ENCODE data around the gene ATG2B.

ATG2B gene

DNA sequence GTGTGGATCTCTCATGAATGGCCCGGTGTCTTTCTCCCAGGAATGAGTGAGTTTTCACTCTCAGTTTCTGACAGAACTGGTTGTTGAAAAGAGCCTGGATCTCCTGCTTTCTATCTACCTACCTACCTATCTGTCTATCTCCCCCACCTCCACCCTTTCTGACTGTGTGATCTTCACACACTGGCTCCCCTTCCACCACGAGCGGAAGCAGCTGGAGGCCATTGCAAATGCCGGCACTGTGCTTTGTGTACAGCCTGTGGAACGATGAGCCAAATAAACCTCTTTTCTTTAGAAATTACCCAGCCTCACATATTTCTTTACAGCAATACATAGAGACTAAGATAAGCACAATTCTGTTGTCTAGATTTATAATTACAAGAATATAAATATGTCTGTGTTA, 7.4 kb upstream of the ATG2B start:
- Mint-ChIP-seq H3K9me3 (no peaks in the 10 kb centered on the region), H3K4me1 (no peaks in the 10 kb centered on the region), H3K27ac (no peak overlapping the region), H3K4me3 (no peak overlapping the region), H3K36me3 (ENCODE audit: low read depth) (peaks cover 35% of the 10 kb centered on the region), H3K27me3 (ENCODE audit: low read depth) (no peaks in the 10 kb centered on the region)
- TF ChIP-seq, protein P1, sequence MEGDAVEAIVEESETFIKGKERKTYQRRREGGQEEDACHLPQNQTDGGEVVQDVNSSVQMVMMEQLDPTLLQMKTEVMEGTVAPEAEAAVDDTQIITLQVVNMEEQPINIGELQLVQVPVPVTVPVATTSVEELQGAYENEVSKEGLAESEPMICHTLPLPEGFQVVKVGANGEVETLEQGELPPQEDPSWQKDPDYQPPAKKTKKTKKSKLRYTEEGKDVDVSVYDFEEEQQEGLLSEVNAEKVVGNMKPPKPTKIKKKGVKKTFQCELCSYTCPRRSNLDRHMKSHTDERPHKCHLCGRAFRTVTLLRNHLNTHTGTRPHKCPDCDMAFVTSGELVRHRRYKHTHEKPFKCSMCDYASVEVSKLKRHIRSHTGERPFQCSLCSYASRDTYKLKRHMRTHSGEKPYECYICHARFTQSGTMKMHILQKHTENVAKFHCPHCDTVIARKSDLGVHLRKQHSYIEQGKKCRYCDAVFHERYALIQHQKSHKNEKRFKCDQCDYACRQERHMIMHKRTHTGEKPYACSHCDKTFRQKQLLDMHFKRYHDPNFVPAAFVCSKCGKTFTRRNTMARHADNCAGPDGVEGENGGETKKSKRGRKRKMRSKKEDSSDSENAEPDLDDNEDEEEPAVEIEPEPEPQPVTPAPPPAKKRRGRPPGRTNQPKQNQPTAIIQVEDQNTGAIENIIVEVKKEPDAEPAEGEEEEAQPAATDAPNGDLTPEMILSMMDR (IDR thresholded peaks at IDR 0.05; ENCODE audit: unreplicated experiment in 3 of 3) = no peak

DNA sequence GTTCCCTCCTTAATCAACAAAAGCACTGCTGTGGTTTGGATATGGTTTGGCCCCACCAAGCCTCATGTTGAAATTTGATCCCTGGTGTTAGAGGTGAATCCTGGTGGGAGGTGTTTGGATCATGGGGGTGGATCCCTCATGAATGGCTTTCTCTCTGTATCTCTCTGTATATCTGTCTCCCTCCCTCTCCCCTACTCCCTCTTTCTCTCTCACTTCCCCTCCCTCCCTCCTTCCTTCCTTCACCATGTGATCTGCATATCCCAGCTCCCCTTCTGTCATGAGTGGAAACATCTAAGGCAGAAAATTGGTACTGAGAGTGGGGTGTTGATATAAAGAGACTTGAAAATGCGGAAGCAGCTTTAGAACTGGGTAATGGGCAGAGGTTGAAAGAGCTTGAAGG, 5.4 kb upstream of the ATG2B start:
- TF ChIP-seq, protein P1 (IDR thresholded peaks at IDR 0.05; ENCODE audit: unreplicated experiment in 3 of 3) = no peak
- no peak overlapping the region for H3K4me3 Mint-ChIP-seq
- H3K27ac Mint-ChIP-seq = no peak overlapping the region
- peaks cover 22% of the 10 kb centered on the region for H3K36me3 Mint-ChIP-seq (ENCODE audit: low read depth)
- H3K4me1 Mint-ChIP-seq = peaks cover 14% of the 10 kb centered on the region
- no peaks in the 10 kb centered on the region for H3K9me3 Mint-ChIP-seq
- H3K27me3 Mint-ChIP-seq (ENCODE audit: low read depth) = no peaks in the 10 kb centered on the region

DNA sequence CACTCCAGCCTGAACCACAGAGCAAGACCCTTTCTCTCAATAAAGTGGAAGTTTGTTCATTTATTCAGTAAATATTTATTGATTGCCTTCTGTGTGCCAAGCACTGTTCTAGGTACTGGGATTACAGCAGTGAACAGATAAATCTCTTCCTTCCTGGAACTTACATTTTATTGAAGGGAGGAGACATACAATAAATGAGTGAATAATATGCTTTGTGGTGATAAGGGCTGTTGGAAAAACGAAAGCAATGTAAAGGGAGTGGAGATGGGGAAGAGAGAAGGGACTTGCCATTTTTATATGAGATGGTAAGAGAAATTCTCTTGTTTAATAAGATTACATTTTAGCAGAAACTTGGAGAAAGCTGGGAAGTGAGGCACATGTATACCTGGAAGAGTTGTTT, 1.8 kb upstream of the ATG2B start:
- H3K36me3 Mint-ChIP-seq (ENCODE audit: low read depth) = peaks cover 16% of the 10 kb centered on the region
- H3K4me3 Mint-ChIP-seq = peak overlapping the region; percentile 94 to 95 (median 95)
- peaks cover 38% of the 10 kb centered on the region for H3K4me1 Mint-ChIP-seq
- TF ChIP-seq, protein P1 (IDR thresholded peaks at IDR 0.05; ENCODE audit: unreplicated experiment in 3 of 3) = no peak
- H3K27me3 Mint-ChIP-seq (ENCODE audit: low read depth) = no peaks in the 10 kb centered on the region
- H3K27ac Mint-ChIP-seq = peak overlapping the region in 2 of 3 experiments; percentile 92 to 93
- no peaks in the 10 kb centered on the region for H3K9me3 Mint-ChIP-seq

DNA sequence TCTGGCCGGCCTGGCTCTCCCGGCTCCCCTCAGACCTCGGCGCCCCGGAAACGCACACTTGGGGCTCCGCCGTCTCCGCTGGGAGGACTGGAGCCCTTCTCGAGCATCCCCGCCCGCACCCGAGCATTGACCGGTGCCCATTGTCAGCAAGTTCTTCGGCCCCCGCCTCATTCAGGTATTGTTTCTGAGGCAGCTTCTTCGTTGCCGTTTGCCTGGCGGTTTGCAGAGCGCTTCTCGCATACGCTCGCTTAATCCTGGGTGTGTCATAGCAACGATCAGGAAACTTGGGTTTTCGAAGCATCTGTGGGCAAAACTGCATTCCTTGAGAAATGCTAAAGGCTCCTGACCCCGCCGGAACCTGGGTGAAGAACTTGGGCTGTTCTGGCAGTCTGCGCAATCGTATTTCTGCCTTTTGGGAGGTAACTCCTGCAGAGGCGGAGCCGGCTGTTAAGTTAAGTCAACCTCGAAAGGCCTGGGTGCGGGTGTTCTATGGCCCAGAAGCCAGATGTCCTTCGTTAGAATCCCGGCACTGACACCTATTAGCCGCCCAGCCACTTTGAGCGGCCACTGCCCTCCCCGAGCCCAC, 703 bp upstream of the ATG2B start:
- Mint-ChIP-seq H3K4me3 (peak overlapping the region; percentile 94 to 95 (median 95)), H3K4me1 (peaks cover 44% of the 10 kb centered on the region), H3K27ac (peak overlapping the region; percentile 83 to 93 (median 92)), H3K27me3 (ENCODE audit: low read depth) (no peaks in the 10 kb centered on the region), H3K9me3 (no peaks in the 10 kb centered on the region), H3K36me3 (ENCODE audit: low read depth) (peaks cover 10% of the 10 kb centered on the region)
- TF ChIP-seq, protein P1 (IDR thresholded peaks at IDR 0.05; ENCODE audit: unreplicated experiment in 3 of 3) = no peak

DNA sequence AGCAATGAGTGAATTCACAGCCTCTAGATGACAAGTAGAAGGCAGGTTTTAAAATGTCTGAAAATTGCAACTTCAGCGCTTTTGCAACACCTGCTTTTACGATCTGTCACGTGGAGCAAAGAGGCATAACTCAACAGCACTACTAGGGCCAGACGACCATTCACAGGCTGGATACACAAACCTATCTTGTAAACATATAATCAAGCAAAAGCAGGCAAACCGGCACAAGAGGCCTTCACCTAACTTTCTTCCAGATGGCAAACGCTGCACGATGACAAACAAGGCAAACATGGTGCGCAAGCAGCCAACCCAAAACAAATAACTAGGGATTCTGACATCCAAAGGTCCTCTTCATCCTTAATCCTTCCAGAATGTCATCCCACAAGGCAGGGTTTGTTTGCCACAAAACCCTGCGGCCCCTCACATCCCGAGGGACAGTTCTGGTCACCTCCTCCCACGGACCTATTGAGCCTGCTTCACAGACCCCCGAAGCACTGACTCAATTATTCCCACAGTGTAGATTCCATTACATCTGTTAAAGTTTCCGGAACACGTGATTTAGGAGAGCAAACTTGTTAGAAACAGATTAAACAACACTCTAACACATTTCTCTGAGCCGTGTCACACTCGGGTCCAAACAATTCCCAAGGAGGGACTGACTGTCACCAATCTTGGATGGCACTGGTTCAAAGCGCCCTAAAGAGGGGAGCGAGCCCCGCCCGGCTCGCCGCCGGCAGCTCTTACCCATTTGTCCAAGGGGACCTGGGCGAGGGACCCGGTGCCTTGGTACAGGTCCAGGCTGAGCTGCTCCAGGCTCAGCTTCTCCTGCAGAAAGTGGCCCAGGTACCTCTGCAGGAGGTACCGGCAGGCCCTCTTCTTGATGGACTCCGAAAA, 823 bp downstream of the ATG2B start:
- Mint-ChIP-seq H3K36me3 (ENCODE audit: low read depth) (peaks cover under 1% of the 10 kb centered on the region), H3K9me3 (no peaks in the 10 kb centered on the region), H3K4me3 (peak overlapping the region; percentile 88 to 97 (median 95)), H3K4me1 (peaks cover 44% of the 10 kb centered on the region), H3K27ac (peak overlapping the region; percentile 58 to 90 (median 80)), H3K27me3 (ENCODE audit: low read depth) (no peaks in the 10 kb centered on the region)
- TF ChIP-seq, protein P1 (IDR thresholded peaks at IDR 0.05; ENCODE audit: unreplicated experiment in 3 of 3) = no peak

All from nephron (organoid).